NT2/D1 (cell line): ENCODE results near the gene TTC21B.

Source experiments
- YY1 ChIP-seq: IDR thresholded peaks from 2 replicates; pipeline ENCODE4 v1.6.1; 2011; ENCODE audit not compliant: insufficient read length, insufficient read depth
- ZNF274 ChIP-seq: IDR thresholded peaks from 2 replicates; pipeline ENCODE4 v1.6.1; 2011; ENCODE audit warnings: mild to moderate bottlenecking, low read depth, low read length

GRCh38 chr2:165990846-165991245, 37.3 kb upstream of the TTC21B start:
- TF ChIP-seq YY1 (no peak), ZNF274 (no peak)
